Measurements from ENCODE around the gene STK17B. TPM values are rescaled to one million over a fixed set of nuclear protein-coding genes. Genes with fewer than 3 reads are reported as not detected.

Gene STK17B
- total RNA-seq, 6 experiments from 2014 or later = 26.7 to 39.8 (median 32.5) TPM

DNA sequence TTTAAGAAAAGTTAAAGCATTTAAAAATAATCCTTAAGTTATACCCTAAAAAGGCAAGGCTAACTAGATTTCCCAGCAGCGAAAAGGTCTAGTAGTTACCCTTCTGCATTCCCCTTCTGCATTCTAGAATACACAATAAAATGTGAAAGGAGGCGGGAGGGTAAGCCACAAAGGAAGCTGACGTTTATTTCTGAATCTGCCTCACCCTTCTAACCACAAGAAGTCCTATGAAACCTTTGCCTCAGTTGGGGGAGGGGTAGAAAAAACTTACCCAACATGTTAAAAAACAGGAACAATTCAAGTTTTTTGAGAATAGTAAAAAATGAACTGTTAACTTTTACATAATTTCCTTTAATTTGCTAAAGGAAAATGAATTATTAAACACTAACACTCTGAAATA, 11.3 kb downstream of the STK17B start:
- Mint-ChIP-seq H3K4me3 (peak overlapping the region; percentile 30; the same call in 1 of the 2 replicates), H3K9me3 (no peaks in the 10 kb centered on the region), H3K27me3 (ENCODE audit: insufficient read depth) (no peaks in the 10 kb centered on the region), H3K36me3 (ENCODE audit: low read depth) (peaks cover 25% of the 10 kb centered on the region), H3K27ac (peak overlapping the region; percentile 33; the same call in 1 of the 2 replicates), H3K4me1 (ENCODE audit: low read depth) (peaks cover 42% of the 10 kb centered on the region)
- peak; percentile 76 for DNase-seq
- TF ChIP-seq, protein P1, sequence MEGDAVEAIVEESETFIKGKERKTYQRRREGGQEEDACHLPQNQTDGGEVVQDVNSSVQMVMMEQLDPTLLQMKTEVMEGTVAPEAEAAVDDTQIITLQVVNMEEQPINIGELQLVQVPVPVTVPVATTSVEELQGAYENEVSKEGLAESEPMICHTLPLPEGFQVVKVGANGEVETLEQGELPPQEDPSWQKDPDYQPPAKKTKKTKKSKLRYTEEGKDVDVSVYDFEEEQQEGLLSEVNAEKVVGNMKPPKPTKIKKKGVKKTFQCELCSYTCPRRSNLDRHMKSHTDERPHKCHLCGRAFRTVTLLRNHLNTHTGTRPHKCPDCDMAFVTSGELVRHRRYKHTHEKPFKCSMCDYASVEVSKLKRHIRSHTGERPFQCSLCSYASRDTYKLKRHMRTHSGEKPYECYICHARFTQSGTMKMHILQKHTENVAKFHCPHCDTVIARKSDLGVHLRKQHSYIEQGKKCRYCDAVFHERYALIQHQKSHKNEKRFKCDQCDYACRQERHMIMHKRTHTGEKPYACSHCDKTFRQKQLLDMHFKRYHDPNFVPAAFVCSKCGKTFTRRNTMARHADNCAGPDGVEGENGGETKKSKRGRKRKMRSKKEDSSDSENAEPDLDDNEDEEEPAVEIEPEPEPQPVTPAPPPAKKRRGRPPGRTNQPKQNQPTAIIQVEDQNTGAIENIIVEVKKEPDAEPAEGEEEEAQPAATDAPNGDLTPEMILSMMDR (IDR thresholded peaks at IDR 0.05) = no peak

GRCh38 chr2:196159221-196159892, 12.0 kb downstream of the STK17B start:
- Mint-ChIP-seq H3K9me3 (no peaks in the 10 kb centered on the region), H3K27me3 (ENCODE audit: insufficient read depth) (no peaks in the 10 kb centered on the region), H3K4me3 (no peak overlapping the region), H3K4me1 (ENCODE audit: low read depth) (peaks cover 35% of the 10 kb centered on the region), H3K27ac (peak overlapping the region; percentile 45; the same call in 1 of the 2 replicates), H3K36me3 (ENCODE audit: low read depth) (peaks cover 28% of the 10 kb centered on the region)
- DNase-seq = no peak
- TF ChIP-seq, protein P1 (IDR thresholded peaks at IDR 0.05) = no peak

- peaks cover 36% of the 10 kb centered on the region for H3K36me3 Mint-ChIP-seq (ENCODE audit: low read depth)
- H3K27me3 Mint-ChIP-seq (ENCODE audit: insufficient read depth) = peaks cover 2% of the 10 kb centered on the region; the same call in 1 of the 2 replicates
- H3K4me3 Mint-ChIP-seq = no peak overlapping the region
- no peaks in the 10 kb centered on the region for H3K9me3 Mint-ChIP-seq
- TF ChIP-seq, protein P1 (IDR thresholded peaks at IDR 0.05) = no peak
- no peak overlapping the region for H3K27ac Mint-ChIP-seq
- H3K4me1 Mint-ChIP-seq (ENCODE audit: low read depth) = peaks cover 10% of the 10 kb centered on the region
- no peak for DNase-seq
Observed at GRCh38 chr2:196155575-196155974, 15.8 kb downstream of the STK17B start.

- TF ChIP-seq, protein P1 (IDR thresholded peaks at IDR 0.05) = no peak
- DNase-seq = no peak
- Mint-ChIP-seq H3K9me3 (no peaks in the 10 kb centered on the region), H3K4me3 (no peak overlapping the region), H3K27me3 (ENCODE audit: insufficient read depth) (peaks cover 2% of the 10 kb centered on the region; the same call in 1 of the 2 replicates), H3K4me1 (ENCODE audit: low read depth) (peaks cover 4% of the 10 kb centered on the region; the same call in 1 of the 2 replicates), H3K36me3 (ENCODE audit: low read depth) (peaks cover 36% of the 10 kb centered on the region), H3K27ac (no peak overlapping the region)
Observed at GRCh38 chr2:196153480-196153879, 17.9 kb downstream of the STK17B start.

DNA sequence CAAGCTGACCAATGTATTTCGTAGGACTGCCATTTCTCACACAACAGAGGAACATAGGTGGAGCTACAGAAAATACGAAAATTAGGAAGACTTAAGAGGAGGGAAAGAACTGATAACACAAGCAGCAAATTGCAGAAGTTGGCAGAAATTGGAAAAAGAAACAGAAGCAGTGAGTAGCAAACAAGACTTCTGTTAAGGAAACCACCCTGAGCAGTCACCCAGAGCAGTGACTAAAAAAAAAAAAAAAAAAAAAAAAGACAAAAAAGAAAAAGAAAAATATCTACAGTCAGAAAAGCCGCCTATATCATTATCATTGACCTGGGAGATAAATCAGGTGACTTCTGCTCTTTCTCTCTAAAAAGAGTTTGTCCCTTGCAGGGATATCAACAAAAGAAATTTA, 21.4 kb downstream of the STK17B start:
- Mint-ChIP-seq H3K9me3 (no peaks in the 10 kb centered on the region), H3K27ac (peak overlapping the region; percentile 29; the same call in 1 of the 2 replicates), H3K27me3 (ENCODE audit: insufficient read depth) (peaks cover 2% of the 10 kb centered on the region; the same call in 1 of the 2 replicates), H3K36me3 (ENCODE audit: low read depth) (peaks cover 56% of the 10 kb centered on the region), H3K4me3 (no peak overlapping the region), H3K4me1 (ENCODE audit: low read depth) (peaks cover 13% of the 10 kb centered on the region)
- TF ChIP-seq, protein P1 (IDR thresholded peaks at IDR 0.05) = no peak
- no peak for DNase-seq

Measured in HFFc6 (cell line).